Body of pancreas (tissue), 4 donors: ENCODE measurements around the gene ELF2. TPM values are rescaled to one million over a fixed set of nuclear protein-coding genes. Genes with fewer than 3 reads are reported as not detected.
"Not testable (repeated sequence)": the region's sequence is repeated elsewhere in the genome, so short reads cannot be mapped to it uniquely, and the experiment has no call there.

ENCODE experiments used
- ATAC-seq: fragments of 150-250 bp; one replicate; pipeline ENCODE4 v1.9.1; 2016
- DNase-seq, 4 donors: peaks; one replicate each; pipeline ENCODE4 v3.0.0-alpha.2; 2019
- H3K27ac ChIP-seq, 4 donors: fragments of 200-600 bp; sonication (generic); 1 replicate in 3 of 4; 2 replicates in 1 of 4; pipeline versions ENCODE4 v1.5.1 to v1.6.1; 2016 to 2019; ENCODE audit warnings: mild to moderate bottlenecking in 1 of 4, mixed read lengths in 1 of 4, moderate library complexity in 1 of 4
- H3K27me3 ChIP-seq, 2 donors: fragments of 200-600 bp; sonication (generic); one replicate each; pipeline ENCODE4 v1.6.0; 2016; ENCODE audit warnings: mild to moderate bottlenecking in 1 of 2
- H3K36me3 ChIP-seq, 2 donors: fragments of 200-600 bp; sonication (generic); replicated peaks in 1 of 2; 2 replicates each; pipeline ENCODE4 v1.5.1; 2016; ENCODE audit warnings: low read depth in 2 of 2; ENCODE audit not compliant: insufficient read depth in 1 of 2
- H3K4me1 ChIP-seq: fragments of 200-600 bp; sonication (generic); one replicate; pipeline ENCODE4 v1.6.0; 2016
- H3K4me3 ChIP-seq, 2 donors: fragments of 200-600 bp; sonication (generic); 1 replicate in 1 of 2; 2 replicates in 1 of 2; pipeline ENCODE4 v1.5.1; 2016 to 2019
- H3K9me3 ChIP-seq, 3 donors: fragments of 200-600 bp; sonication (generic); 1 replicate in 2 of 3; 2 replicates in 1 of 3; pipeline ENCODE4 v1.5.1; 2016
- POLR2A ChIP-seq, 3 donors: fragments of 450-650 bp; IDR thresholded peaks; one replicate each; pipeline ENCODE4 v1.6.1; 2016; ENCODE audit warnings: antibody characterized with exemption in 3 of 3, mild to moderate bottlenecking in 2 of 3
- WGBS, 2 donors: methylation state at CpG; one replicate each; pipeline ENCODE4 v1.1.5; 2017; 5-methylcytosine and 5-hydroxymethylcytosine counted together
- intact Hi-C: fragments of 100-400 bp; cut with DNase I; formaldehyde crosslinking; loops from one replicate; pipeline ENCODE4 v1.15.1; 2023
- small RNA-seq: library from RNA; depleted of rRNA; stranded (forward); fragments of <200 nt; gene quantifications from one replicate; pipeline ENCODE3, GENCODE V24; 2016
- total RNA-seq, 2 donors: library from RNA; depleted of rRNA; stranded (reverse); fragments of >200 nt; gene quantifications; one replicate each; pipeline ENCODE4 v1.1.0, GENCODE V29; 2016
- TF ChIP-seq, protein P1 (sequence below), 7 experiments: fragments of 450-650 bp in 4 of 7; fragments of 200-600 bp in 3 of 7; sonication (generic) in 3 of 7; IDR thresholded peaks; one replicate each; pipeline ENCODE4 v1.5.1; 2016 to 2019; ENCODE audit warnings: antibody characterized with exemption in 7 of 7

ELF2 gene
- total RNA-seq, 2 donors from 2014 or later: 25.4 to 42.5 TPM

DNA sequence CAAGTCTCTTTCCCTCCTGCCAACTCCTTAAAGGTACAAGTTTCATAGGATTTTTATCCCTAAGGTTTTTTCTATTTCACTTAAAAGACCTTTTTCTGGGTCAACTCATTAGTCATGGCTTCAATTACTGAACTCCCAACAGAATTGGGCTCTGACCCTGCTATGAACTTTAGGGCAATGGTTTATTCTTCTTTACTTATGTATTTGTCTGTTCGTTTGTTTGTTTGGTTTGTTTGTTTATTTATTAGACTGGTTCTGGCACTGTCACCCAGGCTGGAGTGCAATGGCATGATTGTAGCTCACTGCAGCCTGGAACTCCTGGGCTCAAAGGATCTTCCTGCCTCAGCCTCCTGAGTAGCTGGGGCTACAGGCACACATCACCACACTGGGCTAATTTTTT, 167.3 kb downstream of the ELF2 start:
- 5 to 23% methylated on average over 1 of the region's 1 CpG for WGBS, 2 donors
- Histone ChIP-seq H3K27me3 (no peaks in the 10 kb centered on the region), H3K27ac (no peak overlapping the region), H3K4me1 (peaks cover 9% of the 10 kb centered on the region), H3K4me3 (no peak overlapping the region), H3K9me3 (no peaks in the 10 kb centered on the region), H3K36me3 (no peaks in the 10 kb centered on the region)
- TF ChIP-seq POLR2A (IDR thresholded peaks at IDR 0.05): no peak
- TF ChIP-seq, protein P1, sequence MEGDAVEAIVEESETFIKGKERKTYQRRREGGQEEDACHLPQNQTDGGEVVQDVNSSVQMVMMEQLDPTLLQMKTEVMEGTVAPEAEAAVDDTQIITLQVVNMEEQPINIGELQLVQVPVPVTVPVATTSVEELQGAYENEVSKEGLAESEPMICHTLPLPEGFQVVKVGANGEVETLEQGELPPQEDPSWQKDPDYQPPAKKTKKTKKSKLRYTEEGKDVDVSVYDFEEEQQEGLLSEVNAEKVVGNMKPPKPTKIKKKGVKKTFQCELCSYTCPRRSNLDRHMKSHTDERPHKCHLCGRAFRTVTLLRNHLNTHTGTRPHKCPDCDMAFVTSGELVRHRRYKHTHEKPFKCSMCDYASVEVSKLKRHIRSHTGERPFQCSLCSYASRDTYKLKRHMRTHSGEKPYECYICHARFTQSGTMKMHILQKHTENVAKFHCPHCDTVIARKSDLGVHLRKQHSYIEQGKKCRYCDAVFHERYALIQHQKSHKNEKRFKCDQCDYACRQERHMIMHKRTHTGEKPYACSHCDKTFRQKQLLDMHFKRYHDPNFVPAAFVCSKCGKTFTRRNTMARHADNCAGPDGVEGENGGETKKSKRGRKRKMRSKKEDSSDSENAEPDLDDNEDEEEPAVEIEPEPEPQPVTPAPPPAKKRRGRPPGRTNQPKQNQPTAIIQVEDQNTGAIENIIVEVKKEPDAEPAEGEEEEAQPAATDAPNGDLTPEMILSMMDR (IDR thresholded peaks at IDR 0.05): no peak
- DNase-seq (no peak), ATAC-seq (no peak)
- intact Hi-C loops: no loop called here

DNA sequence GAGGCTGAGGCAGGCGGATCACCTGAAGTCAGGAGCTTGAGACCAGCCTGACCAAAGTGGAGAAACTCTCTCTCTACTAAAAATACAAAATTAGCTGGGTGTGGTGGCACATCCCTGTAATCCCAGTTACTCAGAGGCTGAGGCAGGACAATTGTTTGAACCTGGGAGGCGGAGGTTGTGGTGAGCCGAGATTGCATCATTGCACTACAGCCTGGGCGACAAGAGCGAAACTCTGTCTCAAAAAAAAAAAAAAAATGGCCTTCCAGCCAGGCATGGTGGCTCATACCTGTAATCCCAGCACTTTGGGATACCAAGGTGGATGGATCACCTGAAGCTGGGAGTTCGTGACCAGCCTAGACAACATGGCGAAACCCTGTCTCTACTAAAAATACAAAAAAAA, 168.7 kb downstream of the ELF2 start:
- 95 to 97% methylated on average over 7 of the region's 7 CpGs for WGBS, 2 donors
- H3K9me3 ChIP-seq, H3K27ac ChIP-seq: not testable (repeated sequence)

DNA sequence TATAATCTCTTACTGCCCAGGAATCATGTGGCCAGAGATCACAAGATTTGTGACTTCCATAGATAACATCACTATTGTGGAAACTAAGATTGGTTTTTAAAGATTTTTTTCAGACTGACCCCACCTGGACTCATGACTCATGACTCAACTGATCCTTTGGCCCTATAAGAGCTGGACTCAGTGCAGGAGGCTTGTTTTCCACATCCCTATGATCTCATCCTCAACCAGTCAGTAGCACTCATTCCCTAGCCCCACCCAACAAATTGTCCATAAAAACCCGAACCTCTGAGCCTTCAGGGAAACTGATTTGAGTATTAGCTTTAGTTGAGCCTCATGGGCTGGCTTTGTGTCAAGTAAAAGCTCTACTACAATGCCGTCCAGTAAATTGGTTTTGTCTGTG, 169.4 kb downstream of the ELF2 start:
- Histone ChIP-seq H3K4me1 (no peaks in the 10 kb centered on the region), H3K4me3 (no peak overlapping the region), H3K27me3 (no peaks in the 10 kb centered on the region), H3K9me3 (no peaks in the 10 kb centered on the region), H3K36me3 (no peaks in the 10 kb centered on the region), H3K27ac (no peak overlapping the region)
- ATAC-seq (no peak), DNase-seq (no peak)
- intact Hi-C loops: no loop called here
- 83 to 92% methylated on average over 2 of the region's 2 CpGs for WGBS, 2 donors
- TF ChIP-seq POLR2A (IDR thresholded peaks at IDR 0.05): no peak
- TF ChIP-seq, protein P1 (IDR thresholded peaks at IDR 0.05): no peak

More for the DNA sequence above, 168.7 kb downstream of the ELF2 start:
- H3K27me3 ChIP-seq, intact Hi-C loops, H3K4me3 ChIP-seq, H3K36me3 ChIP-seq, ATAC-seq, DNase-seq, H3K4me1 ChIP-seq: not testable (repeated sequence)

Small RNA genes within 50 kb of the gene (small RNA-seq; reads per million reads assigned to genes)
- not detected for gene RF00017
- not detected for gene RF00019
- not detected for gene RN7SL382P
- gene RNU6-531P: not detected

Other genes with a start within 250 kb of the ELF2 start
- gene NOCT, start 161.4 kb downstream of the ELF2 start, total RNA-seq: 10 to 100 TPM in 1 of 2 donors, 1 to 10 TPM in 1; 5.7 to 11.9 TPM
- under 1 TPM in 1 of 2 donors, not detected in 1; 0.78 TPM for gene MGARP, start 103.0 kb upstream of the ELF2 start, total RNA-seq
- gene NAA15, start 124.3 kb upstream of the ELF2 start, total RNA-seq: 10 to 100 TPM; 16.5 to 22.8 TPM
- 10 to 100 TPM; 16.5 to 24.1 TPM for gene NDUFC1, start 125.3 kb upstream of the ELF2 start, total RNA-seq